Hepatocyte (in vitro differentiated cells): Measurements from ENCODE around the gene NOTCH1. TPM values are rescaled to one million over a fixed set of nuclear protein-coding genes. Genes with fewer than 3 reads are reported as not detected.

ENCODE experiments used
- DNase-seq: peaks from one replicate; pipeline ENCODE4 v3.0.0-alpha.2; 2016; ENCODE audit warnings: low spot score
- H2AFZ ChIP-seq: fragments of 200-600 bp; sonication (generic); 2 replicates; pipeline ENCODE4 v1.6.0; 2016; ENCODE audit warnings: antibody characterized with exemption, mild to moderate bottlenecking
- H3K27ac ChIP-seq: fragments of 200-600 bp; sonication (generic); 2 replicates; pipeline ENCODE4 v1.5.1; 2016; ENCODE audit warnings: mild to moderate bottlenecking
- H3K27me3 ChIP-seq: fragments of 200-600 bp; sonication (generic); 2 replicates; pipeline ENCODE4 v1.6.1; 2016
- H3K36me3 ChIP-seq: fragments of 200-600 bp; sonication (generic); replicated peaks from 2 replicates; pipeline ENCODE4 v1.5.1; 2016; ENCODE audit warnings: low read depth; ENCODE audit not compliant: insufficient read depth
- H3K4me1 ChIP-seq: fragments of 200-600 bp; sonication (generic); 2 replicates; pipeline ENCODE4 v1.5.1; 2016; ENCODE audit warnings: mild to moderate bottlenecking, moderate library complexity; ENCODE audit not compliant: insufficient read depth
- H3K4me2 ChIP-seq: fragments of 200-600 bp; sonication (generic); 2 replicates; pipeline ENCODE4 v1.6.0; 2016
- H3K4me3 ChIP-seq: fragments of 200-600 bp; sonication (generic); 2 replicates; pipeline ENCODE4 v1.5.1; 2016; ENCODE audit warnings: mild to moderate bottlenecking
- H3K79me2 ChIP-seq: fragments of 200-600 bp; sonication (generic); 2 replicates; pipeline ENCODE4 v1.6.0; 2017; ENCODE audit warnings: mild to moderate bottlenecking
- H3K9me2 ChIP-seq: fragments of 200-600 bp; sonication (generic); replicated peaks from 2 replicates; pipeline ENCODE4 v1.6.0; 2017; ENCODE audit warnings: mild to moderate bottlenecking; ENCODE audit not compliant: insufficient read depth
- H3K9me3 ChIP-seq: fragments of 200-600 bp; sonication (generic); 2 replicates; pipeline ENCODE4 v1.5.1; 2016; ENCODE audit warnings: low read depth, mild to moderate bottlenecking
- H4K20me1 ChIP-seq: fragments of 200-600 bp; sonication (generic); 2 replicates; pipeline ENCODE4 v1.6.0; 2016; ENCODE audit warnings: mild to moderate bottlenecking; ENCODE audit not compliant: insufficient read depth, poor library complexity, severe bottlenecking
- EZH2 ChIP-seq: fragments of 200-600 bp; sonication (generic); IDR thresholded peaks from 2 replicates; pipeline ENCODE4 v1.6.1; 2016; ENCODE audit warnings: antibody characterized with exemption, mild to moderate bottlenecking, borderline replicate concordance
- EZH2phosphoT487 ChIP-seq: fragments of 200-600 bp; sonication (generic); IDR thresholded peaks from one replicate; pipeline ENCODE4 v1.6.1; 2018; ENCODE audit warnings: antibody characterized with exemption, mild to moderate bottlenecking, low read depth, moderate library complexity; ENCODE audit not compliant: unreplicated experiment, severe bottlenecking
- WGBS: methylation state at CpG from one replicate; pipeline ENCODE4 v1.1.6; 2016; ENCODE audit warnings: low lambda C conversion rate; ENCODE audit errors: missing lambda C conversion rate; 5-methylcytosine and 5-hydroxymethylcytosine counted together
- polyA plus RNA-seq: library from polyadenylated mRNA; unstranded; fragments of >200 nt; fragmentation: Nextera tagmentation; extraction: Ambion mirVana; gene quantifications from 2 replicates; pipeline ENCODE4 v1.2.1, GENCODE V29; 2016
- total RNA-seq: library from RNA; depleted of rRNA; stranded (reverse); fragments of >200 nt; gene quantifications from 2 replicates; pipeline ENCODE4 v1.2.3, GENCODE V29; 2014
- TF ChIP-seq, protein P1 (sequence below): fragments of 200-600 bp; sonication (generic); IDR thresholded peaks from 2 replicates; pipeline ENCODE4 v1.5.1; 2016; ENCODE audit warnings: antibody characterized with exemption, mild to moderate bottlenecking; ENCODE audit not compliant: poor library complexity

The NOTCH1 gene
- total and polyA plus RNA-seq, 2 experiments from 2014 or later, result 5.3 to 6.5 TPM

DNA sequence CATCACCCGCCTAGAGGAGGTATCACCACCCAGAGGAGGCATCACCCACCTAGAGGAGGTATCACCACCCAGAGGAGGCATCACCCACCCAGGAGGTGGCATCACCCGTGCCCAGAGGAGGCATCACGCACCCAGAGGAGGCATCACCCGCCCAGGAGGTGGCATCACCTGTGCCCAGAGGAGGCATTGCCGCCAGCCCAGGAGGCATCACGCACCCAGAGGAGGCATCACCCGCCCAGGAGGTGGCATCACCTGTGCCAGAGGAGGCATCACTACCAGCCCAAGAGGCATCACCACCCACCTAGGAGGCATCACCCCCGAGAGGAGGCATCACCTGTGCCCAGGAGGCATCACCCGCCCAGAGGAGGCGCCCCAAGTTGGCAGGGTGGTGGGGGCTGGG lies 2.6 kb downstream of the NOTCH1 start:
- Histone ChIP-seq H3K9me3 (no peaks in the 10 kb centered on the region), H3K4me2 (peak overlapping the region; percentile 98), H3K4me3 (no peak overlapping the region), H3K4me1 (peaks cover 22% of the 10 kb centered on the region), H3K27ac (no peak overlapping the region), H3K79me2 (peaks cover 36% of the 10 kb centered on the region), H2AFZ (no peak overlapping the region), H3K36me3 (no peaks in the 10 kb centered on the region), H4K20me1 (peaks cover 18% of the 10 kb centered on the region), H3K9me2 (no peaks in the 10 kb centered on the region), H3K27me3 (peaks cover 7% of the 10 kb centered on the region)
- DNase-seq, result no peak
- TF ChIP-seq EZH2phosphoT487 (no peak), EZH2 (no peak)
- TF ChIP-seq, protein P1, sequence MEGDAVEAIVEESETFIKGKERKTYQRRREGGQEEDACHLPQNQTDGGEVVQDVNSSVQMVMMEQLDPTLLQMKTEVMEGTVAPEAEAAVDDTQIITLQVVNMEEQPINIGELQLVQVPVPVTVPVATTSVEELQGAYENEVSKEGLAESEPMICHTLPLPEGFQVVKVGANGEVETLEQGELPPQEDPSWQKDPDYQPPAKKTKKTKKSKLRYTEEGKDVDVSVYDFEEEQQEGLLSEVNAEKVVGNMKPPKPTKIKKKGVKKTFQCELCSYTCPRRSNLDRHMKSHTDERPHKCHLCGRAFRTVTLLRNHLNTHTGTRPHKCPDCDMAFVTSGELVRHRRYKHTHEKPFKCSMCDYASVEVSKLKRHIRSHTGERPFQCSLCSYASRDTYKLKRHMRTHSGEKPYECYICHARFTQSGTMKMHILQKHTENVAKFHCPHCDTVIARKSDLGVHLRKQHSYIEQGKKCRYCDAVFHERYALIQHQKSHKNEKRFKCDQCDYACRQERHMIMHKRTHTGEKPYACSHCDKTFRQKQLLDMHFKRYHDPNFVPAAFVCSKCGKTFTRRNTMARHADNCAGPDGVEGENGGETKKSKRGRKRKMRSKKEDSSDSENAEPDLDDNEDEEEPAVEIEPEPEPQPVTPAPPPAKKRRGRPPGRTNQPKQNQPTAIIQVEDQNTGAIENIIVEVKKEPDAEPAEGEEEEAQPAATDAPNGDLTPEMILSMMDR, result no peak
- over 99% methylated on average over 10 of the region's 10 CpGs for WGBS

DNA sequence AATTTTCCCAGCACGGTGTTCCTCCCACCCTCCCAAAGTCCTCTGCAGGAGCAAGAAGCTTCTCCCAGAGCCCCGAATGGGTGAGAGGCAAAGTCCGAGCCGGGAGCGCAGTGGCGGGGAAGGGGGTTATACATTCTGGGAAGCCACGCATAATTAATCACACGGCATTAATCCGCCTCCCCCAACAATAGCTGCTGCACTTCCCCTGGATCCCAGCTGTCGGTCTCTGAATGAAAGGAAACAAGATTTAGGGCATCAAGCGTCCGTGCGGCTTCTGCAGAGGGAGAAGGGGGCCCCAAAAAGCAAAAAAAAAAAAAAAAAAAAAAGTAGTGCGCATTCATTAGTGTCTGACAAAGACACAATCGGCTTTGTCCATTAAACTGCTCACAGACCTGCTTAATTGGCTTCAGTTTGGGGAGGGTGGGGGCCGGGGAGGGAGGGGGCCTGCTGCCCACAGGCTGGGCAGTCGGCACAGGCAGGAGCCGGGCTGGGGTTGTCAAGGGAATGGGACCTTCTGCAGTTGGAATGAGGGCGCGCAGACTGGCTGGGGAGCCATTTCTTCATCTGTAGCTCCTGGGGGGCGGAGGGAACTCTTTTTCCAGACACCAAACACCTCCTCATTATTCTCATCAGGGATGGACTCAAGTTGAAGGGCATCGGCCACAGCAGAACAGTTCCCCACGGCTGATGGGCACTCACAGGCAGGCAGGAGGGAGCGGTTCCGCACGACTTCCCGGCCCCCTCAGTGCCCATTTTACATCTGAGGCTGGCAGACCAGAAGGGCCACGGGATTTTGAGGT lies 3.4 kb downstream of the NOTCH1 start:
- Histone ChIP-seq H3K79me2 (peaks cover 36% of the 10 kb centered on the region), H4K20me1 (peaks cover 25% of the 10 kb centered on the region), H3K27me3 (peaks cover 7% of the 10 kb centered on the region), H3K9me3 (no peaks in the 10 kb centered on the region), H3K4me3 (no peak overlapping the region), H3K4me1 (peaks cover 16% of the 10 kb centered on the region), H2AFZ (no peak overlapping the region), H3K9me2 (no peaks in the 10 kb centered on the region), H3K4me2 (no peak overlapping the region), H3K27ac (no peak overlapping the region), H3K36me3 (no peaks in the 10 kb centered on the region)
- no peak for DNase-seq
- 89% methylated on average over 22 of the region's 28 CpGs for WGBS
- TF ChIP-seq, protein P1, result no peak
- TF ChIP-seq EZH2, result no peak
- no peak for TF ChIP-seq EZH2phosphoT487

DNA sequence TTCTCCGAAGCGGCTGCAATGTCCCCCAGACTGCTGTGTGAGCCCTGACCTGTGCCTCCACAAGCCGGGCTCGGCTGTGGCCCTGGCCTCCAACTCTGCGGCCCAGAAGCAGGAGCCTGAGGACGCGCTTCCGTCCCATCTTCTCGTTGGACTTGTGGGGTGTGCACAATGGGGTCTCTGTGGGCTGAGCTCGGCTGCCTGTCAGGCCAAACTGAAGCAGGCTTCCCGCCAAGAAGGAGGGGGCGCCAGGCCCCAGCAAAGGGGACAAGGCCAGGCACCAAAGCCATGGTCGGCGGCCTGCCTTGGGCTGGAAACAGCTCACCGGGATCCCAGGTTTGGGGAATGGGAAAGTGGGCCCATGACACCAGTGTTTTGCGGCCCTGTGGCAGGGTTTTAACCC lies 4.1 kb downstream of the NOTCH1 start:
- Histone ChIP-seq H2AFZ (no peak overlapping the region), H3K4me3 (no peak overlapping the region), H3K79me2 (peaks cover 41% of the 10 kb centered on the region), H4K20me1 (peaks cover 25% of the 10 kb centered on the region), H3K36me3 (no peaks in the 10 kb centered on the region), H3K9me3 (no peaks in the 10 kb centered on the region), H3K27me3 (no peaks in the 10 kb centered on the region), H3K4me1 (peaks cover 8% of the 10 kb centered on the region), H3K9me2 (no peaks in the 10 kb centered on the region), H3K27ac (no peak overlapping the region), H3K4me2 (no peak overlapping the region)
- DNase-seq, result no peak
- WGBS, result 95% methylated on average over 16 of the region's 16 CpGs
- TF ChIP-seq EZH2 (no peak), EZH2phosphoT487 (no peak)
- TF ChIP-seq, protein P1, result no peak
